Body of pancreas (tissue), 4 donors: Measurements from ENCODE around the gene PLXNA3. TPM values are rescaled to one million over a fixed set of nuclear protein-coding genes. Genes with fewer than 3 reads are reported as not detected.

Source experiments
- ATAC-seq: fragments of 150-250 bp; one replicate; pipeline ENCODE4 v1.9.1; 2016
- DNase-seq, 4 donors: peaks; one replicate each; pipeline ENCODE4 v3.0.0-alpha.2; 2019
- H3K27ac ChIP-seq, 4 donors: fragments of 200-600 bp; sonication (generic); 1 replicate in 3 of 4; 2 replicates in 1 of 4; pipeline versions ENCODE4 v1.5.1 to v1.6.1; 2016 to 2019; ENCODE audit warnings: mild to moderate bottlenecking in 1 of 4, mixed read lengths in 1 of 4, moderate library complexity in 1 of 4
- H3K27me3 ChIP-seq, 2 donors: fragments of 200-600 bp; sonication (generic); one replicate each; pipeline ENCODE4 v1.6.0; 2016; ENCODE audit warnings: mild to moderate bottlenecking in 1 of 2
- H3K36me3 ChIP-seq, 2 donors: fragments of 200-600 bp; sonication (generic); replicated peaks in 1 of 2; 2 replicates each; pipeline ENCODE4 v1.5.1; 2016; ENCODE audit warnings: low read depth in 2 of 2; ENCODE audit not compliant: insufficient read depth in 1 of 2
- H3K4me1 ChIP-seq: fragments of 200-600 bp; sonication (generic); one replicate; pipeline ENCODE4 v1.6.0; 2016
- H3K4me3 ChIP-seq, 2 donors: fragments of 200-600 bp; sonication (generic); 1 replicate in 1 of 2; 2 replicates in 1 of 2; pipeline ENCODE4 v1.5.1; 2016 to 2019
- H3K9me3 ChIP-seq, 3 donors: fragments of 200-600 bp; sonication (generic); 1 replicate in 2 of 3; 2 replicates in 1 of 3; pipeline ENCODE4 v1.5.1; 2016
- CTCF ChIP-seq, 7 experiments: fragments of 450-650 bp in 4 of 7; fragments of 200-600 bp in 3 of 7; sonication (generic) in 3 of 7; IDR thresholded peaks; one replicate each; pipeline ENCODE4 v1.5.1; 2016 to 2019; ENCODE audit warnings: antibody characterized with exemption in 7 of 7
- POLR2A ChIP-seq, 3 donors: fragments of 450-650 bp; IDR thresholded peaks; one replicate each; pipeline ENCODE4 v1.6.1; 2016; ENCODE audit warnings: antibody characterized with exemption in 3 of 3, mild to moderate bottlenecking in 2 of 3
- WGBS, 2 donors: methylation state at CpG; one replicate each; pipeline ENCODE4 v1.1.5; 2017; 5-methylcytosine and 5-hydroxymethylcytosine counted together
- intact Hi-C: fragments of 100-400 bp; cut with DNase I; formaldehyde crosslinking; loops from one replicate; pipeline ENCODE4 v1.15.1; 2023
- total RNA-seq, 2 donors: library from RNA; depleted of rRNA; stranded (reverse); fragments of >200 nt; gene quantifications; one replicate each; pipeline ENCODE4 v1.1.0, GENCODE V29; 2016

The PLXNA3 gene
- total RNA-seq, 2 donors from 2014 or later = 7.3 to 19.1 TPM

GRCh38 chrX:154483325-154483724 is 25.2 kb downstream of the PLXNA3 start:
- Histone ChIP-seq H3K9me3 (no peaks in the 10 kb centered on the region), H3K36me3 (no peaks in the 10 kb centered on the region), H3K27ac (no peak overlapping the region), H3K4me1 (peaks cover 39% of the 10 kb centered on the region), H3K4me3 (no peak overlapping the region), H3K27me3 (no peaks in the 10 kb centered on the region)
- DNase-seq (no peak), ATAC-seq (no peak)
- TF ChIP-seq CTCF (IDR thresholded peaks at IDR 0.05) (no peak), POLR2A (IDR thresholded peaks at IDR 0.05) (no peak)
- intact Hi-C loops = no loop called here
- 68 to 81% methylated on average over 4 to 7 of the region's 7 CpGs for WGBS, 2 donors

- Histone ChIP-seq H3K27ac (no peak overlapping the region), H3K9me3 (no peaks in the 10 kb centered on the region), H3K27me3 (no peaks in the 10 kb centered on the region), H3K36me3 (no peaks in the 10 kb centered on the region), H3K4me1 (peaks cover 47% of the 10 kb centered on the region), H3K4me3 (no peak overlapping the region)
- intact Hi-C loops = no loop called here
- no peak for ATAC-seq
- 76% methylated on average over 8 of the region's 16 CpGs; no CpG with 5 or more reads in 1 of the 2 donors for WGBS, 2 donors
- no peak for TF ChIP-seq POLR2A (IDR thresholded peaks at IDR 0.05)
- no peak for TF ChIP-seq CTCF (IDR thresholded peaks at IDR 0.05)
- no peak for DNase-seq
Observed at GRCh38 chrX:154484255-154485149, 26.4 kb downstream of the PLXNA3 start.

- H3K27me3 ChIP-seq = no peaks in the 10 kb centered on the region
- peak overlapping the region; percentile 80 to 89 (median 84) for H3K27ac ChIP-seq
- intact Hi-C loops = no loop called here
- H3K4me3 ChIP-seq = peak overlapping the region; percentile 7 to 32
- H3K4me1 ChIP-seq = peaks cover 50% of the 10 kb centered on the region
- no peaks in the 10 kb centered on the region for H3K9me3 ChIP-seq
- WGBS, 2 donors = 52% methylated on average over 19 of the region's 35 CpGs; no CpG with 5 or more reads in 1 of the 2 donors
- ATAC-seq (no peak), DNase-seq (peak in 3 of 4 donors; percentile 21 to 38 (median 33))
- TF ChIP-seq CTCF (IDR thresholded peaks at IDR 0.05) (no peak), POLR2A (IDR thresholded peaks at IDR 0.05) (no peak)
- no peaks in the 10 kb centered on the region for H3K36me3 ChIP-seq
Observed at GRCh38 chrX:154485150-154486051, 27.3 kb downstream of the PLXNA3 start.

GRCh38 chrX:154486052-154486395 is 27.9 kb downstream of the PLXNA3 start:
- WGBS, 2 donors = 1% methylated on average over 12 of the region's 35 CpGs; no CpG with 5 or more reads in 1 of the 2 donors
- TF ChIP-seq POLR2A (IDR thresholded peaks at IDR 0.05) (peak in 2 of 3 donors; percentile 11 to 18), CTCF (IDR thresholded peaks at IDR 0.05) (no peak)
- intact Hi-C loops = no loop called here
- H3K27me3 ChIP-seq = no peaks in the 10 kb centered on the region
- no peaks in the 10 kb centered on the region for H3K36me3 ChIP-seq
- DNase-seq = peak; percentile 56 to 70 (median 64)
- H3K4me3 ChIP-seq = peak overlapping the region; percentile 7 to 32
- H3K27ac ChIP-seq = peak overlapping the region; percentile 80 to 89 (median 84)
- peak; percentile 4 for ATAC-seq
- H3K4me1 ChIP-seq = peaks cover 50% of the 10 kb centered on the region
- H3K9me3 ChIP-seq = no peaks in the 10 kb centered on the region
